IMR-90 (cell line): ENCODE results near the gene SLC23A2. TPM values are rescaled to one million over a fixed set of nuclear protein-coding genes. Genes with fewer than 3 reads are reported as not detected.

Source experiments
- ATAC-seq: fragments of 200-7000 bp; cut with Tn5 transposase; 2 replicates; pipeline ENCODE4 v1.9.1; 2020; ENCODE audit warnings: low read depth, mild to moderate bottlenecking, moderate library complexity
- BruUV-seq: library from RNA; stranded (reverse); fragments of 400-500 nt; replicated peaks from 2 replicates; lab custom pipeline; 2021; lab: Mats Ljungman, UMichigan
- CTCF ChIA-PET: fragments of 300-600 bp; formaldehyde crosslinking; extraction: SDS; loops from one replicate; lab custom pipeline; 2021; ENCODE audit warnings: antibody characterized with exemption; lab: Yijun Ruan, JAX
- POLR2A ChIA-PET: fragments of 300-600 bp; sonication (Branson Sonifier 250); formaldehyde crosslinking; loops from one replicate; lab custom pipeline; 2022; ENCODE audit warnings: antibody characterized with exemption; ENCODE audit not compliant: unreplicated experiment; lab: Charles Lee
- DNase-seq: peaks from one replicate; pipeline ENCODE4 v3.0.0; 2013
- H2AFZ ChIP-seq: replicated peaks from 2 replicates; pipeline ENCODE3; 2013; ENCODE audit warnings: low read length, mild to moderate bottlenecking; ENCODE audit not compliant: poor library complexity
- H2AK5ac ChIP-seq: 2 replicates; pipeline ENCODE4 v1.6.1; 2013; ENCODE audit warnings: low read depth, low read length, inconsistent platforms
- H2AK9ac ChIP-seq: replicated peaks from 2 replicates; pipeline ENCODE3; 2013; ENCODE audit warnings: mild to moderate bottlenecking, low read depth, low read length, moderate library complexity; ENCODE audit not compliant: poor library complexity
- H2BK120ac ChIP-seq: 2 replicates; pipeline ENCODE4 v1.6.1; 2013; ENCODE audit warnings: low read depth, low read length, inconsistent platforms
- H2BK15ac ChIP-seq: 3 replicates; pipeline ENCODE4 v1.6.1; 2013; ENCODE audit warnings: low read depth, low read length, inconsistent platforms
- H2BK20ac ChIP-seq: 2 replicates; pipeline ENCODE4 v1.6.1; 2013; ENCODE audit warnings: low read depth, mild to moderate bottlenecking, inconsistent platforms, low read length, moderate library complexity
- H2BK5ac ChIP-seq: 2 replicates; pipeline ENCODE4 v1.6.1; 2013; ENCODE audit warnings: mild to moderate bottlenecking, low read depth, low read length, inconsistent platforms; ENCODE audit not compliant: poor library complexity, severe bottlenecking
- H3K14ac ChIP-seq: replicated peaks from 2 replicates; pipeline ENCODE4 v1.6.1; 2013; ENCODE audit warnings: low read depth, low read length, inconsistent platforms
- H3K18ac ChIP-seq: 2 replicates; pipeline ENCODE4 v1.6.1; 2013; ENCODE audit warnings: low read depth, low read length, control low read depth
- H3K23ac ChIP-seq: 2 replicates; pipeline ENCODE4 v1.6.1; 2013; ENCODE audit warnings: low read depth, low read length, inconsistent platforms
- H3K27ac ChIP-seq: 2 replicates; pipeline ENCODE4 v1.5.1; 2013; ENCODE audit warnings: mild to moderate bottlenecking, control low read depth, low read length; ENCODE audit not compliant: insufficient read depth
- H3K27me3 ChIP-seq: 2 replicates; pipeline ENCODE4 v1.6.1; 2013; ENCODE audit warnings: low read length; ENCODE audit not compliant: control insufficient read depth, insufficient read depth
- H3K36me3 ChIP-seq: 2 replicates; pipeline ENCODE4 v1.6.1; 2013; ENCODE audit warnings: low read length, mixed read lengths; ENCODE audit not compliant: control insufficient read depth, insufficient read depth
- H3K4ac ChIP-seq: 2 replicates; pipeline ENCODE4 v1.6.1; 2013; ENCODE audit warnings: low read depth, low read length, inconsistent platforms
- H3K4me1 ChIP-seq: 2 replicates; pipeline ENCODE4 v1.6.1; 2013; ENCODE audit warnings: low read length, mixed read lengths; ENCODE audit not compliant: control insufficient read depth, insufficient read depth
- H3K4me2 ChIP-seq: 2 replicates; pipeline ENCODE4 v1.6.1; 2013; ENCODE audit warnings: low read depth, mild to moderate bottlenecking, control low read depth, low read length, moderate library complexity
- H3K4me3 ChIP-seq: 2 replicates; pipeline ENCODE4 v1.5.1; 2013; ENCODE audit warnings: low read depth, mild to moderate bottlenecking, control low read depth, low read length, moderate library complexity; ENCODE audit not compliant: insufficient read depth
- H3K56ac ChIP-seq: 2 replicates; pipeline ENCODE4 v1.6.1; 2013; ENCODE audit warnings: low read length, inconsistent platforms; ENCODE audit not compliant: insufficient read depth; ENCODE audit errors: extremely low read depth
- H3K79me1 ChIP-seq, 2 experiments: 2 replicates each; pipeline ENCODE4 v1.6.1; 2013; ENCODE audit warnings: low read length in 2 of 2, inconsistent platforms in 1 of 2, low read depth in 1 of 2
- H3K9ac ChIP-seq: 2 replicates; pipeline ENCODE4 v1.6.1; 2013; ENCODE audit warnings: low read depth, low read length, control low read depth
- H3K9me1 ChIP-seq: 2 replicates; pipeline ENCODE4 v1.6.1; 2013; ENCODE audit warnings: low read length, inconsistent platforms; ENCODE audit not compliant: insufficient read depth
- H3K9me3 ChIP-seq: 2 replicates; pipeline ENCODE4 v1.6.1; 2013; ENCODE audit warnings: low read length; ENCODE audit not compliant: control insufficient read depth, insufficient read depth
- H4K20me1 ChIP-seq: 2 replicates; pipeline ENCODE4 v1.6.1; 2013; ENCODE audit warnings: low read length, inconsistent platforms; ENCODE audit not compliant: insufficient read depth
- H4K5ac ChIP-seq: 2 replicates; pipeline ENCODE4 v1.6.1; 2013; ENCODE audit warnings: mild to moderate bottlenecking, low read depth, low read length, control low read depth
- H4K8ac ChIP-seq, 2 experiments: 2 replicates each; pipeline ENCODE4 v1.6.1; 2013; ENCODE audit warnings: low read depth in 2 of 2, low read length in 2 of 2, control low read depth in 1 of 2, inconsistent platforms in 1 of 2
- H4K91ac ChIP-seq: 2 replicates; pipeline ENCODE4 v1.6.1; 2013; ENCODE audit warnings: low read depth, low read length, inconsistent platforms; ENCODE audit not compliant: insufficient read depth
- CEBPB ChIP-seq: IDR thresholded peaks from 2 replicates; pipeline ENCODE4 v1.6.1; 2012; ENCODE audit warnings: low read depth, low read length, improper control_type of control experiment
- CTCF ChIP-seq: conservative IDR thresholded peaks from 2 replicates; pipeline ENCODE4 v1.5.1; 2012; ENCODE audit warnings: mild to moderate bottlenecking, low read depth, low read length, improper control_type of control experiment
- MAZ ChIP-seq: IDR thresholded peaks from 2 replicates; pipeline ENCODE4 v1.6.1; 2012; ENCODE audit warnings: low read depth, mild to moderate bottlenecking, low read length, improper control_type of control experiment, moderate library complexity, borderline replicate concordance
- NFE2L2 ChIP-seq: fragments of 150-350 bp; IDR thresholded peaks from 2 replicates; pipeline ENCODE4 v1.6.1; 2016; ENCODE audit warnings: low read depth, mild to moderate bottlenecking, low read length
- WGBS, 2 experiments: methylation state at CpG; one replicate each; pipeline versions ENCODE4 v1.1.5 to v1.1.7; 2013; ENCODE audit warnings: missing lambda C conversion rate in 2 of 2; ENCODE audit not compliant: insufficient read length in 1 of 2; ENCODE audit errors: extremely low coverage in 2 of 2; 5-methylcytosine and 5-hydroxymethylcytosine counted together
- dilution Hi-C: fragments of 300-500 bp; cut with HindIII; formaldehyde crosslinking; loops from one replicate; pipeline ENCODE4 v1.14.3; 2018; ENCODE audit warnings: low sequenced_read_pairs; ENCODE audit not compliant: unreplicated experiment
- in situ Hi-C: fragments of 300-500 bp; cut with MboI; formaldehyde crosslinking; loops from 3 replicates; pipeline ENCODE4 v1.14.3; 2019; ENCODE audit warnings: low sequenced_read_pairs, inconsistent platforms, mixed read lengths
- intact Hi-C: fragments of 100-400 bp; cut with micrococcal nuclease; formaldehyde crosslinking; loops from 2 replicates; pipeline ENCODE4 v1.10.0; 2022
- polyA plus RNA-seq, 3 experiments: library from polyadenylated mRNA; depleted of rRNA; stranded (reverse); fragments of >200 nt; gene quantifications; 2 replicates each; pipeline ENCODE4 v1.2.3, GENCODE V29; 2012; ENCODE audit warnings: low replicate concordance in 1 of 3
- total RNA-seq: library from RNA; depleted of rRNA; stranded (reverse); fragments of >200 nt; gene quantifications from 2 replicates; pipeline ENCODE4 v1.2.3, GENCODE V29; 2012
- TF ChIP-seq, protein P1 (sequence below): fragments of 150-350 bp; IDR thresholded peaks from 2 replicates; pipeline ENCODE4 v1.6.1; 2017; ENCODE audit warnings: mild to moderate bottlenecking, antibody characterized with exemption, low read length, low read depth

The SLC23A2 gene
- total and polyA plus RNA-seq, 2 of the 4 experiments (the other 2 are of a cell fraction): 10.2 to 14.4 TPM

- Histone ChIP-seq H3K27me3 (peaks cover 5% of the 10 kb centered on the region), H3K9me1 (no peaks in the 10 kb centered on the region), H2AK9ac (no peak overlapping the region), H3K4me2 (no peak overlapping the region), H3K27ac (no peak overlapping the region), H3K36me3 (no peaks in the 10 kb centered on the region), H3K4me1 (no peaks in the 10 kb centered on the region), H2AFZ (no peak overlapping the region), H3K9me3 (peaks cover 4% of the 10 kb centered on the region), H3K9ac (no peak overlapping the region), H3K4me3 (no peak overlapping the region), H4K5ac (no peak overlapping the region), H2BK20ac (no peak overlapping the region), H2AK5ac (no peak overlapping the region), H2BK5ac (no peak overlapping the region), H2BK15ac (no peak overlapping the region), H3K79me1 (no peaks in the 10 kb centered on the region), H3K4ac (no peak overlapping the region), H3K23ac (no peak overlapping the region), H3K14ac (no peak overlapping the region), H3K56ac (no peak overlapping the region), H3K18ac (no peak overlapping the region), H4K20me1 (no peaks in the 10 kb centered on the region), H4K91ac (no peak overlapping the region), H2BK120ac (no peak overlapping the region), H4K8ac (no peak overlapping the region)
- BruUV-seq: no TSS peak
- dilution Hi-C loops (no loop called here), intact Hi-C loops (no loop called here), in situ Hi-C loops (no loop called here)
- no CpG with 5 or more reads among the region's 4 CpGs for WGBS, 2 experiments
- TF ChIP-seq, protein P1, sequence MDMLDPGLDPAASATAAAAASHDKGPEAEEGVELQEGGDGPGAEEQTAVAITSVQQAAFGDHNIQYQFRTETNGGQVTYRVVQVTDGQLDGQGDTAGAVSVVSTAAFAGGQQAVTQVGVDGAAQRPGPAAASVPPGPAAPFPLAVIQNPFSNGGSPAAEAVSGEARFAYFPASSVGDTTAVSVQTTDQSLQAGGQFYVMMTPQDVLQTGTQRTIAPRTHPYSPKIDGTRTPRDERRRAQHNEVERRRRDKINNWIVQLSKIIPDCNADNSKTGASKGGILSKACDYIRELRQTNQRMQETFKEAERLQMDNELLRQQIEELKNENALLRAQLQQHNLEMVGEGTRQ: no peak
- TF ChIP-seq MAZ (no peak), CEBPB (no peak), NFE2L2 (no peak), CTCF (no peak)
- no peak for ATAC-seq
- CTCF ChIA-PET: no interaction called here
- no peak for DNase-seq
- POLR2A ChIA-PET: no interaction called here
These were observed 157.0 kb downstream of the SLC23A2 start for GRCh38 chr20:4844325-4844724.
